Stimulated activated naive CD4-positive, alpha-beta T cell treated with Interleukin-2 at 50 U/mL for 16 hours (primary cell): Measurements from ENCODE around the gene IPO5.

Experiments
- DNase-seq: peaks from one replicate; lab custom pipeline; 2025; lab: John Stamatoyannopoulos, UW

The IPO5 gene

DNA sequence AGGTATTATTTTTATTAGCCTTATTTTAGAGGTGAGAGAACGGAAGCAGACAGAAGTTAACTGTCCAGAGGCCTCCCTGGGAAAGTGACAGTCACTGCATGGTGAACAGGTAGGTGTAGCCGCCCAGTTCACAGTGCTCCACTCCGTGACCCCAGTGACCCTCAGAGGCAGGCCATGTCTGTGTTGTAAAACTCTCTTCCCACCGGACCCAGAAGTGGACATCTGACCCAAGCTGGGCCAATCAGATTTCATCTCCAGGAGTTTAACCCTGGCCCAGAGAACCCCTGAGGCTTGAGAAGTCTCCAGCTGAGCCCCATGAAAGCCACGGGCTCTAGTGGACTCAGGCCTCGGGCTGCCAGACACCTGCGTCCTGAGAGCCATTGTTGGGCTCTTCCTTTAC, 105.8 kb downstream of the IPO5 start:
- no peak for DNase-seq

DNA sequence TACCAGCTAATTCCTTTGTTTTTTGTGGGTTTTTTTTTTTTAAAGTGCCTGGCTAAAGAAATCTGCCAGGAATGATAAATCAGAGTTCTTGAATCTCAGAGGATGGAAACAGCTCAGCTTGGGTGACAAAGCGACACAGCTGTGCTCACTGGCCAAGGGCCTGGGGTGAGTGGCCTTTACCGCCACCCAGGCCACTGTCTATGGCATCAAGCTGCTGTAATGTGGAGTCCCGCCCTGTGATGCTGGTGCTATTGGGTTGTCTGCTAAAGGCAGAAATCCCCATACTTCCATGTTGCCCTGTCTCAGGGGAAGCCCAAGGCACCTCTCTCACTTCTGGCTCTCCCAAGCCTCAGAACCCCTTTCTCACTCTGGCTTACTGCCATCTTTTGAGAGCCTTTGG, 106.8 kb downstream of the IPO5 start:
- DNase-seq = no peak

DNA sequence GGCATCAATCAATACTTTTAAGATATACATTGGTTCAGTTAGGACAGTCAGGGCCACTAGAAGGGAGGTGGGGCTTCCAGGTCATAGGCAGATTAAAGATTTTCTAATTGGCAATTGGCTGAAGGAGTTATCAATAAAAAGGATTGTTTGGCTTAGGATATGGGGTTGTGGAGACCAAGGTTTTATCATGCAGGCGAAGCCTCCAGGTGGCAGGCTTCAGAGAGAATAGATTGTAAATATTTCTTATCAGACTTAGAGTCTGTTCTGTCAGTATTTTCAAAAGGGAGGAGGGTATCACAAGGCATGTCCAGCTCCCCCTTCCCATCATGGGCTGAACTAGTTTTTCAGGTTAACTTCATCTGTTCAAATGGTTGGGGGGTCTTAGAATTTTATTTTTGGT, 112.0 kb downstream of the IPO5 start:
- DNase-seq = no peak

DNA sequence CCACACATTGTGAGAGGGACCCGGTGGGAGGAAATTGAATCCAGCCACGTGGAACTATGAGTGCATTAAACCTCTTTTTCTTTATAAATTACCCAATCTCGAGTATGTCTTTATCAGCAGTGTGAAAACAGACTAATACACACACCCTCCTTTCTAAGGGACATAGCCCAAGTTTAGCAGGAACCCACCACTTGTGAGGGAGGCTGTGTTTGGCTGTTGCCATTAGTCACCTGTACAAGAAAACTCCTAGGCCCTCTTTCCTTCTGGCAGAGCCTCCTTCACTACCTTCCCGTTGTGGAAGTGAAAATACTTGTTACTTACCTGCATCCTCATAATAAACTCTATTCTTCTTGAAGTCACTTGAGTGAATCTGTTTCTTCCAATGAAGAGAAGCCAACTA, 113.2 kb downstream of the IPO5 start:
- no peak for DNase-seq

DNA sequence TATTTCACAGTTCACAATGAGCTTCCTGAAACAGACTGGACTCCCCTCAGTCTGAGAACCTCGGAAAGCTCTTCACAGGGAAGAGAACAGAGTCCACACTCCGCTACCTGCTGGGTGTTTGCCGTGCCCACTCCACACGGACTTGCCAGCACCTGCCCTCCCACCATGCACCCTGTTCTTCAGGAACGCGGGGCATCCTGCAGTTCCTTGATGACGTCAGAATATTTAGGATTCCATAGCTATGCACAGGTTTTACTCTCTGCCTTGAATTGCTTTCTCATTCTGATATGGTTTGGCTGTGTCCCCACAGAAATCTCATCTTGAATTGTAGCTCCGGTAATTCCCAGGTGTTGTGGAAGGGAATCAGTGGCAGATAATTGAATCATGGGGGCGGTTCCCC, 115.0 kb downstream of the IPO5 start:
- DNase-seq = no peak

DNA sequence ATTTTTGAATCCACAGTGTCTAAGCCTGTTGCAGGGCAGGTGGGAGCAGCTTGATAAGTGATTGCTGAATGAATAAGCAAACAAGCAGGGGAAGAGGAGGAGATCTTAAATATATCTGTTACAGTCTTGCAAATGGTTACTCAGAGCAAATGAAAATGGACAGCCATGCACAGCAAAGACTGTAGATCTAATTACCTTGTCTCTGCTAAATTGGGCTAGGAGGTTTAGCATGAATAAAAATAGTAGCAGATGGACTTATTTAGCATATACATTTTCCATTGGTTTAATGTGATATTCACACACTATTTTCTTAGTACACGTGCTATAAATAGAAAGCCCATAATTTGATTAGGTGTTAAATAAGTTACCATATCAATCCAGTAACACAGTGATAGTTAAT, 116.5 kb downstream of the IPO5 start:
- DNase-seq = no peak

DNA sequence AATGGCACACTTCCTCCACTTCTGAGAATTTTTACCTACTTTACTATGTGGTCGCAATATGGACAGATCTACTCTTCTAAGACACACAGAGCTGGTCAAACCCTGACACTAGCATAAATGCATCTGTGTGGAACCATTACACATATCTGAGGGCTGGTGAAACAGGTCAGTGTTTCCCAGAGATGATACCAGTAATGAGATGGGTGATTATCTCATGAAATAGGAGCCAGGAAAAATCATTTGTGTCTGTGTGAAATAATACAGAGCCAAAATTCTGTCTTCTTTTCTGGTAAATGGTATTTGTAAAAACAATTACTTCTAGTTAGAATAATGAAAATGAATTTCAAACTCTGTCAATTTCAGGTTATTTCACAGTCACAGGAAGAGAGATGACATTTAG, 117.8 kb downstream of the IPO5 start:
- no peak for DNase-seq

DNA sequence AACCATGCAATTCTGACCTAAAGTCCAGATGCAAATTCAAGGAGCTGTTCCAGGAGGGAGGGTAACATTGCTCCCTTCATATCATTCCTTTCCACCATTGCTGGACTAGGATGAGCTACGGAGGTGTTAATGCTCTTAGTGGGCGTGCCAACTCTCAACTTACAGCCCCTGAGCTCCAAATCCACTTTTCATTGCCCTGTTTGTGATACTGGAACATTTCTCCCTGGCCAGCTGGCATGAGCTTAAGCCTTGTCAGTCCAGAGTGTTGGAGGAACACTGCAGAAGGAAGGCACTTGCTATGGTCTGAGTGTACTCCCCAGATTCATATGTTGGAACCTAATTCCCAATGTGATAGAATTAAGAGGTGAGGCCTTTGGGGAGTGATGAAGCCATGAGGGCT, 119.0 kb downstream of the IPO5 start:
- no peak for DNase-seq
